ENCODE results near the gene PTGES3.
"Not testable (repeated sequence)": the region's sequence is repeated elsewhere in the genome, so short reads cannot be mapped to it uniquely, and the experiment has no call there.

The PTGES3 gene

DNA sequence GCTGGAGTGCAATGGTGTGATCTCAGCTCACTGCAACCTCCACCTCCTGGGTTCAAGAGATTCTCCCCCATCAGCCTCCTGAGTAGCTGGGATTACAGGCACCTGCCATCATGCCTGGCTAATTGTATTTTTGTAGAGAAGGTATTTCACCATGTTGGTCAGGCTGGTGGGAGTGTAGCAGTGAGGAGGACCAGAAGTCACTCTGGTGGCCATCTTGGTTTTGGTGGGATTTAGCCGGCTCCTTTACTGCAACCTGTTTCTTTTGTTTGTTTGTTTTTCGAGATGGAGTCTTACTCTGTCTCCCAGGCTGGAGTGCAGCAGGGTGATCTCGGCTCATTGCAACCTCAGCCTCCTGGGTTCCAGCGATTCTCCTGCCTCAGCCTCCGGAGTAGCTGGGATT, 16.4 kb upstream of the PTGES3 start:
- not testable (repeated sequence) for DNase-seq

GRCh38 chr12:56699020-56699661, 11.1 kb upstream of the PTGES3 start:
- DNase-seq, result no peak

- DNase-seq, result no peak
Measured at GRCh38 chr12:56695327-56696101, 7.4 kb upstream of the PTGES3 start.

DNA sequence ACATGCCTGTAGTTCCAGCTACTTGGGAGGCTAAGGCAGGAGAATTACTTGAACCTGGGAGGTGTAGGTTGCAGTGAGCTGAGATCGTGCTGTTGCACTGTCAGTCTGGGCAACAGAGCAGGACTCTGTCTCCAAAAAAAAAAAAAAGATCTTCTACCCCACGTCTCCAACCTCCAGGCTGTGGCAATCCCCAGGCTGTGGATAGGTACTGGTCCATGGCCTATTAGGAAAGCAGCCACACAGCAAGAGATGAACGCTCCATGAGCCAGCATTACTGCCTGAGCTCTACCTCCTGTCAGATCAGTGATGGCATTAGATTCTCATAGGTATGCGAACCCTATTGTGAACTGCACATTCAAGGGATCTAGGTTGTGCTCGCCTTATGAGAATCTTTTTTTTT, 6.1 kb upstream of the PTGES3 start:
- DNase-seq, result no peak

GRCh38 chr12:56688846-56689109, 694 bp upstream of the PTGES3 start:
- no peak for DNase-seq

DNA sequence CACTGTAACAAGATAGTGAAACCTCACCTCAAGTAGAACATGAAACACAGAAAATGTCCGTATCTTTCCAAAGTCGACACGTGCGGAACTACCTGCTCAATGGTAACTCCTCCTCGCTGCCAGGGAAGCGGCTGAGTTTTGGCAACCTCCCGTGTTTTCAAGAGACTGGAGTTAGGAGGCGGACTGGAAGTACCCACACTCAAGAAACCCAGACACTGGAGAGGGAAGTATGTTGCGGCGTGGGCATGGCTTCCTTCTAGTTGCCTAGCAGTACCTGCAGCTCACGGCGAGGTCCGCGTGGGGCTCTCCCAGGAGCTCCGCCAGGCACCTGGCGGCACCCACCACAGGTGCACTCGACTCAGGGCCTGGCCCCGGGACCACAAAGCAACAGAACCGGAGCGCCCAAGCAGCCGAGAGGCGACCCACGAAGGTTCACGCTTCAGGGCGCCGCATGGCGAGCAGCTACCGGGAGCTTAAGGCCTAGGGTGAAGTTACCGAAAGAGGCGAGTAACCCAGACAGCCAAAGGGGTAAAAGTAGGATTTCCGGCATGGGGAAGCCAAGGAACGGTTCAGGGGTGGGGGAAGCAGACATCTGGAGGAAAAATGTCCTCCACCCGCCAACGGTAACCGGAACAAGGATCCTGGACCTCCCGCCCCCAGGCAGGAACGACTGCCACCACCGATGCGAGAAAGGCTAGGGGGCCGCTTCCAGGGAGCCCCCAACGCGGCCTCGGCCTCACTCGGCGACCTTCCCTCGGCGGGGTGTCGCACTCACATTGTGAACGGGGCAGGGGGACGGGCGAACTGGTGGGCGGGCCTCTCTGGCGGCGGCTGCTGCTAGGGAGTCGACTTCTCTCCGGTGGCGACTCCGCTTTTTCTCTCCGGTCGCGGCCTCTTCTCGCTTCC, 608 bp downstream of the PTGES3 start:
- no peak for DNase-seq

GRCh38 chr12:56684745-56685359, 3.2 kb downstream of the PTGES3 start:
- no peak for DNase-seq

DNA sequence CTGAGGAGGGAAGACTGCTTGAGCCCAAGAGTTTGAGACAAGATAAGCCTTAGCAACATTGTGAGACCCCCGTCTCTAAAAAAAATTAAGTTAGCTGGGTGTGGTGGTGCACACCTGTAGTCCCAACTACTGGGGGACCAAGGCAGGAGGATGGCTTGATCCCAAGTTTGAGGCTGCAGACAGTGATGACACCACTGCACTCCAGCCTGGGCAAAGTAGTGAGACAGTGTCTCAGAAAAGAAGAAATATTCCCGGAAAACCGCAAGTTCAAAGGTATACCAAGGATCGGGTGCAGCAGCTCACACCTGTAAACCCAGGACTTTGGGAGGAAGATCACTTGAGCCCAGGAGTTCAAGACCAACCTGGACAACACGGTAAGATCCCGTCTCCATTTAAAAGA, 5.8 kb downstream of the PTGES3 start:
- DNase-seq, result no peak

DNA sequence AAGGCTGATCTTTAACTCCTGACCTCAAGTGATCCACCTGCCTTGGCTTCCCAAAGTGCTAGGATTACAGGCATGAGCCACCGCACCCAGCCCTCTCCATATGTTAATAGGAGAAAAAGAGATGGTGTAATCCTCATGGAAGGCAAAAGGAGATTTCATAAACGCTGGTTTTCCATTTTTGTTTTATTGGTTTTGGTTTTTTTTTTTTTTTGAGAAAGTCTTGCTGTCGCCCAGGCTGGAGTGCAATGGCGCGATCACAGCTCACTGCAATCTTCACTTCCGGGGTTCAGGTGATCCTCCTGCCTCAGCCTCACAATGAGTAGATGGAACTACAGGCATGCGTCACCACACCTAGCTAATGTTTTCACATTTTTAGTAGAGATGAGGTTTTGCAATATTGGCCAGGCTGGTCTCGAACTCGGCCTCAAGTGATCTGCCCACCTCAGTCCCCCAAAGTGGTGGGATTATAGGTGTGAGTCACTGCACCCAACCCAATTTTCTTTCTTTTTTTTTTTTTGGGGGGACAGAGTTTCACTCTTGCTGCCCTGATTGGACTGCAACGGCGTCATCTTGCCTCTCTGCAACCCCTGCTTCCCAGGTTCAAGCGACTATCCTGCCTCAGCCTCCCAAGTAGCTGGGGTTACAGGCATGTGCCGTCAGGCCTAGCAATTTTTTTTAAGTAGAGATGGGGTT, 8.1 kb downstream of the PTGES3 start:
- no peak for DNase-seq

DNA sequence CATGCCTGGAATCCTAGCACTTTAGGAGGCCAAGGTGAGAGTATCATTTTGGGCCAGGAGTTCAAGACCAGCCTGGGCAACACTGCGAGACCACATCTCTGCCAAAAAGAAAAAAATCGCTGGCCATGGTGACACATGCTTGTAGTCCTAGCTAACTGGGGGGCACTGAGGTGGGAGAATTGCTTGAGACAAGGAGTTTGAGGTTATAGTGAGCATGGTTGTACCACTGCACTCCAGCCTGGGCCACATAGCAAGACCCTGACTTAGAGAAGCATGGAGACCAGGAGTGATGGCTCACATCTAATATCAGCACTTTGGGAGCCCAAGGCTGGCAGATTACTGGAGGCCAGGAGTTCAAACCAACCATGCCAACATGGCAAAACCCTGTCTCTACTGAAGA, 9.2 kb downstream of the PTGES3 start:
- DNase-seq, result no peak

GRCh38 chr12:56677680-56678079, 10.4 kb downstream of the PTGES3 start:
- no peak for DNase-seq

- no peak for DNase-seq
Measured at GRCh38 chr12:56676851-56677580, 11.1 kb downstream of the PTGES3 start.

DNA sequence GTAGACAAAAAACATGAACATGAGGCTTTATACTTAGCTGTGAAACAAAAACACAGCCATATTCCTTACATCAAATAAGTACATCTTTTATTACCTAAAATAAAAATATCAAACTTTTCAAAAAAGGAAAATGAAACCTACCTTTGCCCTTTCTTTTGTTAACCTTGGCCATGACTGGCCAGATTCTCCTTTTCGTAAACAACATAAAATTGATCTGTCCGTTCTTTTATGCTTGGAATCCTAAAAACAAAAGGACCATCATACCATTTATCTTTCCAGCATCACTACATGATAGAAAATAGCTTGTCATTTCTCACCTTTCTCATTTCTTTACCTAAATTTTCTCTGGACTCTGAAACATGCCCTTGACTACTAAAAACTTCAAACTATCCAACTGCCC, 16.5 kb downstream of the PTGES3 start:
- no peak for DNase-seq

GRCh38 chr12:56670836-56671235, 17.2 kb downstream of the PTGES3 start:
- no peak for DNase-seq

- no peak for DNase-seq
Measured at GRCh38 chr12:56668197-56668457, 20.0 kb downstream of the PTGES3 start.

- DNase-seq, result no peak
Measured at GRCh38 chr12:56661979-56662638, 26.0 kb downstream of the PTGES3 start.

GRCh38 chr12:56661560-56661959, 26.5 kb downstream of the PTGES3 start:
- DNase-seq, result no peak

DNA sequence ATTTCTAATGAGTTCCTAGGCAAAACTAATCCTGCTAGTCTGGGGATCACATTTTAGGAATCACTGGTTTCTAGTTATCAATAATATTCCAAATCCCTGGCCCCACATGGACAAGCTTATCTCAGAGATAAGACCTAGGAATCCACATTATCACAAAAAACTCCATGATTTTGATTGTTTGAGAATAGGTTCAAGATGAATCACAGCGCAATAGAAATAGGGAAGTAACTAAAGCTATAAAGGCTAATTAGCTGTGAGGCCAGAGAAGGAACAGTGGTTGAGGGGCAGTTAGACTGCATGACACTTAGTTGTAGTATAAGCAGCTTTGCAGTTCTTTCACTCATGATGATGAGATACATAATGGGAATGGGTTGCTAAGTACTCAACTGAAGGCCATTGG, 29.2 kb downstream of the PTGES3 start:
- no peak for DNase-seq

DNA sequence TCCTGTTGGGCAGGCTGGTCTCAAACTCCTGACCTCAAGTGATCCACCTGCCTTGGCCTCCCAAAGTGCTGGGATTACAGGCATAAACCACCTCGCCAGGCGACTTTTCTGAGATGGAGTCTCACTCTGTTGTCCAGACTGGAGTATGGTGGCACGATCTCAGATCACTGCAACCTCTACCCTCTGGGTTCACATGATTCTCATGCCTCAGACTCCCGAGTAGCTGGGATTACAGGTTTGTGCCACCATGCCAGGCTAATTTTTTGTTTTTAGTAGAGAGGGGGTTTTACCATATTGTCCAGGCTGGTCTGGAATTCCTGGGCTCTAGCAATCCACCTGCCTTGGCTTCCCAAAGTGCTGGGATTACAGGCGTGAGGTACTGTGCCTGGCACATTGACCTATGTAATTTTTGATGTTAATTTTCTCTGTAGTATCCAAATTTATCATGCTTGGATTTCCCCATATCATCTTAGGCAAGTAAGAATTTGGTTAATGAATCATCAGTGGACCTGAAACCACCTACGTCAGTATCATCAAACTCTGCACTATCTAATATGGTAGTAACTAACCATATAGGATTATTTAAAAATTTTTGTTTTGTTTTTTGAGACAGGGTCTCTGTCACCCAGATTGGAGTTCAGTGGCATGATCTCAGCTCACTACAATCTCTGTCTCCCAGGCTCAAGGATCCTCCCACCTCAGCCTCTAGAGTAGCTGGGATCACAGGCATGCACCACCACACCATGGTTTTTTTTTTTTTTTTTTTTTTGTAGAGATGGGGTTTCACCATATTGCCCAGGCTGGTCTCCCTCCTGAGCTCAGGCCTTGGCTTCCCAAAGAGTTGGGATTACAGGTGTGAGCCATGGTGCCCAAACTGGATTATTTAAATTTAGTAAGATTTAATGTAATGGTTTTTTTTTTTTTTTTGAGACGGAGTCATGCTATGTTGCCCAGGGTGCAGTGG, 30.4 kb downstream of the PTGES3 start:
- DNase-seq, result no peak

DNA sequence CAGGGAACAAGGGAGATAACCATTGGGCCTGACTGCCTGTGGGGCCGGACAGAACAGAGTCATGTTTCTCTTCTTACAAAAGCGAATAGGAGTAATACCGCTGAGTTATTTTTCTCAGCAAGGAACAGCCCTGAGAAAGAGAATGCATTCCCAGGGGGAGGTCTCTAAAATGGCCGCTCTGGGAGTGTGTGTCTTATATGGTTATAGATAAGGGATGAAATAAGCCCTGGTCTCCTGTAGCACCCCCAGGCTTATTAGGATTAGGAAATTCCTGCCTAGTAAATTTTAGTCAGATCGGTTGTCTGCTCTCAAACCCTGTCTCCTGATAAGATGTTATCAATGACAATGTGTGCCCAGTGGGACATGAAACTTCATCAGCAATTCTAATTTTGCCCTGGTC, 34.3 kb downstream of the PTGES3 start:
- DNase-seq, result not testable (repeated sequence)

DNA sequence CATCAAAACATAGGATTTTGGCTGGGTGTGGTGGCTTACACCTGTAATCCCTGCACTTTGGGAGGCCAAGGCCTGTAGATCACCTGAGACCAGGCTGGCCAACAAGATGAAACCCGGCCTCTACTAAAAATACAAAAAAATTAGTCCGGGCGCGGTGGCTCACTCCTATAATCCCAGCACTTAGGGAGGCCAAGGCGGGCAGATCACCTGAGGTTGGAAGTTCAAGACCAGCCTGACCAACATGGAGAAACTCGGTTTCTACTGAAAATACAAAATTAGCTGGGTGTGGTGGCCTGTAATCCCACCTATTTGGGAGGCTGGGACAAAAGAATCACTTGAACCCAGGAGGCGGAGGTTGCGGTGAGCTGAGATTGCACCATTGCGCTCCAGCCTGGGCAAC, 40.1 kb downstream of the PTGES3 start:
- not testable (repeated sequence) for DNase-seq

All from retina (tissue), 1 donor.